T-helper 17 cell (primary cell): ENCODE data around the gene ITGB7. TPM values are rescaled to one million over a fixed set of nuclear protein-coding genes. Genes with fewer than 3 reads are reported as not detected.
"Not testable (repeated sequence)": the region's sequence is repeated elsewhere in the genome, so short reads cannot be mapped to it uniquely, and the experiment has no call there.

Experiments
- ATAC-seq: fragments of 150-1000 bp; cut with Tn5 transposase; 2 replicates; pipeline ENCODE4 v1.10.0; 2021; ENCODE audit warnings: mild to moderate bottlenecking, moderate library complexity
- DNase-seq, 3 donors: peaks; one replicate each; pipeline versions ENCODE4 v3.0.0 to v3.0.0-alpha.2; 2020 to 2021
- H3K9me3 ChIP-seq: one replicate; pipeline ENCODE4 v1.7.0; 2013; ENCODE audit warnings: low read length, mild to moderate bottlenecking; ENCODE audit not compliant: control insufficient read depth, poor library complexity, severe bottlenecking
- H3K27ac Mint-ChIP-seq: one replicate; pipeline ENCODE4 v1.8.0; 2022; ENCODE audit warnings: mild to moderate bottlenecking, moderate library complexity, mixed read lengths
- H3K27me3 Mint-ChIP-seq: one replicate; pipeline ENCODE4 v1.8.0; 2022; ENCODE audit warnings: mixed read lengths
- H3K36me3 Mint-ChIP-seq: one replicate; pipeline ENCODE4 v1.8.0; 2022; ENCODE audit warnings: low read depth, mixed read lengths
- H3K4me1 Mint-ChIP-seq: one replicate; pipeline ENCODE4 v1.8.0; 2022; ENCODE audit warnings: mild to moderate bottlenecking, mixed read lengths
- H3K4me3 Mint-ChIP-seq: one replicate; pipeline ENCODE4 v1.8.0; 2022; ENCODE audit warnings: mild to moderate bottlenecking, moderate library complexity, mixed read lengths
- total RNA-seq, 4 donors: library from RNA in 2 of 4; stranded (reverse) in 2 of 4; gene quantifications; one replicate each; pipeline ENCODE4 v1.2.3 and lab custom pipeline; 2022 to 2026

ITGB7 gene
- total RNA-seq, 2 donors from 2014 or later = 306 to 367 TPM

- Mint-ChIP-seq H3K4me3 (no peak overlapping the region), H3K4me1 (peaks cover 4% of the 10 kb centered on the region), H3K27ac (no peak overlapping the region), H3K36me3 (peaks cover 7% of the 10 kb centered on the region), H3K27me3 (no peaks in the 10 kb centered on the region)
- no peak for DNase-seq
- ATAC-seq = no peak
- no peaks in the 10 kb centered on the region for H3K9me3 ChIP-seq
These were observed 36.8 kb downstream of the ITGB7 start for GRCh38 chr12:53170215-53170614.

- no peaks in the 10 kb centered on the region for H3K27me3 Mint-ChIP-seq
- peaks cover 7% of the 10 kb centered on the region for H3K36me3 Mint-ChIP-seq
- no peaks in the 10 kb centered on the region for H3K9me3 ChIP-seq
- no peaks in the 10 kb centered on the region for H3K4me1 Mint-ChIP-seq
- no peak overlapping the region for H3K4me3 Mint-ChIP-seq
- no peak overlapping the region for H3K27ac Mint-ChIP-seq
- DNase-seq (no peak), ATAC-seq (no peak)
These were observed 37.4 kb downstream of the ITGB7 start for GRCh38 chr12:53169644-53170043.

- Mint-ChIP-seq H3K4me1 (no peaks in the 10 kb centered on the region), H3K27me3 (no peaks in the 10 kb centered on the region), H3K27ac (no peak overlapping the region), H3K4me3 (no peak overlapping the region), H3K36me3 (peaks cover 5% of the 10 kb centered on the region)
- H3K9me3 ChIP-seq = no peaks in the 10 kb centered on the region
- ATAC-seq (no peak), DNase-seq (no peak)
These were observed 40.2 kb downstream of the ITGB7 start for GRCh38 chr12:53166837-53167236.

GRCh38 chr12:53163008-53163407, 44.0 kb downstream of the ITGB7 start:
- H3K4me3 Mint-ChIP-seq, H3K27ac Mint-ChIP-seq, H3K27me3 Mint-ChIP-seq, ATAC-seq, DNase-seq, H3K36me3 Mint-ChIP-seq, H3K9me3 ChIP-seq: not testable (repeated sequence)
- peaks cover 11% of the 10 kb centered on the region for H3K4me1 Mint-ChIP-seq

GRCh38 chr12:53161119-53161911, 45.7 kb downstream of the ITGB7 start:
- H3K9me3 ChIP-seq = no peaks in the 10 kb centered on the region
- no peak for ATAC-seq
- Mint-ChIP-seq H3K27me3 (no peaks in the 10 kb centered on the region), H3K36me3 (no peaks in the 10 kb centered on the region), H3K4me3 (no peak overlapping the region), H3K4me1 (peaks cover 11% of the 10 kb centered on the region), H3K27ac (no peak overlapping the region)
- no peak for DNase-seq

- H3K36me3 Mint-ChIP-seq = no peaks in the 10 kb centered on the region
- no peaks in the 10 kb centered on the region for H3K9me3 ChIP-seq
- no peak for DNase-seq
- H3K27ac Mint-ChIP-seq = no peak overlapping the region
- H3K27me3 Mint-ChIP-seq = no peaks in the 10 kb centered on the region
- H3K4me3 Mint-ChIP-seq = no peak overlapping the region
- peaks cover 11% of the 10 kb centered on the region for H3K4me1 Mint-ChIP-seq
- no peak for ATAC-seq
These were observed 46.4 kb downstream of the ITGB7 start for GRCh38 chr12:53160673-53161072.

GRCh38 chr12:53160000-53160399, 47.1 kb downstream of the ITGB7 start:
- Mint-ChIP-seq H3K36me3 (no peaks in the 10 kb centered on the region), H3K4me3 (no peak overlapping the region), H3K4me1 (peaks cover 11% of the 10 kb centered on the region), H3K27me3 (no peaks in the 10 kb centered on the region), H3K27ac (peak overlapping the region; percentile 63)
- ATAC-seq (no peak), DNase-seq (no peak)
- H3K9me3 ChIP-seq = no peaks in the 10 kb centered on the region

GRCh38 chr12:53159195-53159839, 47.7 kb downstream of the ITGB7 start:
- Mint-ChIP-seq H3K27me3 (no peaks in the 10 kb centered on the region), H3K4me3 (no peak overlapping the region), H3K36me3 (no peaks in the 10 kb centered on the region), H3K4me1 (peaks cover 11% of the 10 kb centered on the region), H3K27ac (peak overlapping the region; percentile 63)
- ATAC-seq (peak; percentile 100), DNase-seq (peak; percentile 71 to 88 (median 74))
- no peaks in the 10 kb centered on the region for H3K9me3 ChIP-seq

- ATAC-seq = no peak
- no peak for DNase-seq
- no peaks in the 10 kb centered on the region for H3K9me3 ChIP-seq
- Mint-ChIP-seq H3K4me3 (no peak overlapping the region), H3K27ac (no peak overlapping the region), H3K27me3 (no peaks in the 10 kb centered on the region), H3K36me3 (no peaks in the 10 kb centered on the region), H3K4me1 (no peaks in the 10 kb centered on the region)
These were observed 54.7 kb downstream of the ITGB7 start for GRCh38 chr12:53152390-53152789.

GRCh38 chr12:53151039-53151438, 56.0 kb downstream of the ITGB7 start:
- no peaks in the 10 kb centered on the region for H3K9me3 ChIP-seq
- H3K4me3 Mint-ChIP-seq = no peak overlapping the region
- no peaks in the 10 kb centered on the region for H3K36me3 Mint-ChIP-seq
- no peaks in the 10 kb centered on the region for H3K27me3 Mint-ChIP-seq
- no peak for DNase-seq
- H3K27ac Mint-ChIP-seq = peak overlapping the region; percentile 8
- no peak for ATAC-seq
- H3K4me1 Mint-ChIP-seq = no peaks in the 10 kb centered on the region

- H3K4me3 Mint-ChIP-seq = no peak overlapping the region
- H3K27me3 Mint-ChIP-seq = no peaks in the 10 kb centered on the region
- H3K27ac Mint-ChIP-seq = no peak overlapping the region
These were observed 59.4 kb downstream of the ITGB7 start for GRCh38 chr12:53147653-53148052.

GRCh38 chr12:53147181-53147580, 59.9 kb downstream of the ITGB7 start:
- ATAC-seq = no peak
- H3K4me1 Mint-ChIP-seq = no peaks in the 10 kb centered on the region
- no peaks in the 10 kb centered on the region for H3K27me3 Mint-ChIP-seq
- H3K9me3 ChIP-seq = no peaks in the 10 kb centered on the region
- no peak overlapping the region for H3K27ac Mint-ChIP-seq
- no peak for DNase-seq
- no peak overlapping the region for H3K4me3 Mint-ChIP-seq
- H3K36me3 Mint-ChIP-seq = no peaks in the 10 kb centered on the region

More at GRCh38 chr12:53147653-53148052, 59.4 kb downstream of the ITGB7 start:
- H3K9me3 ChIP-seq = no peaks in the 10 kb centered on the region
- DNase-seq = no peak
- no peak for ATAC-seq
- Mint-ChIP-seq H3K36me3 (no peaks in the 10 kb centered on the region), H3K4me1 (no peaks in the 10 kb centered on the region)

GRCh38 chr12:53145383-53146260, 61.4 kb downstream of the ITGB7 start:
- ATAC-seq = no peak
- no peak overlapping the region for H3K27ac Mint-ChIP-seq
- no peaks in the 10 kb centered on the region for H3K27me3 Mint-ChIP-seq
- no peaks in the 10 kb centered on the region for H3K4me1 Mint-ChIP-seq
- H3K36me3 Mint-ChIP-seq = no peaks in the 10 kb centered on the region
- no peaks in the 10 kb centered on the region for H3K9me3 ChIP-seq
- DNase-seq = no peak
- H3K4me3 Mint-ChIP-seq = peak overlapping the region; percentile 49
